GM12878 (cell line): Measurements from ENCODE around the gene PPP1R14B. TPM values are rescaled to one million over a fixed set of nuclear protein-coding genes. Genes with fewer than 3 reads are reported as not detected.

Source experiments
- BCL11A ChIP-seq: IDR thresholded peaks from 2 replicates; pipeline ENCODE4 v1.6.1; 2011; ENCODE audit warnings: low read depth, low read length
- BMI1 ChIP-seq: fragments of 450-650 bp; IDR thresholded peaks from 2 replicates; pipeline ENCODE4 v1.6.1; 2016; ENCODE audit warnings: mild to moderate bottlenecking, moderate library complexity, borderline replicate concordance
- E2F8 ChIP-seq: fragments of 450-650 bp; IDR thresholded peaks from 2 replicates; pipeline ENCODE4 v1.6.1; 2018; ENCODE audit warnings: mild to moderate bottlenecking, low read depth, moderate library complexity; ENCODE audit not compliant: partially characterized antibody
- ETV6 ChIP-seq, 2 experiments: fragments of 450-650 bp in 1 of 2; IDR thresholded peaks in 1 of 2; conservative IDR thresholded peaks in 1 of 2; 2 replicates each; pipeline ENCODE4 v1.6.1; 2014; ENCODE audit warnings: antibody characterized with exemption in 1 of 2, borderline replicate concordance in 1 of 2, low read depth in 1 of 2, mild to moderate bottlenecking in 1 of 2, moderate library complexity in 1 of 2
- LARP7 ChIP-seq: fragments of 450-650 bp; IDR thresholded peaks from 2 replicates; pipeline ENCODE4 v1.6.1; 2017; ENCODE audit warnings: mild to moderate bottlenecking
- MTA2 ChIP-seq: fragments of 450-650 bp; IDR thresholded peaks from 2 replicates; pipeline ENCODE4 v1.6.1; 2016; ENCODE audit warnings: low read depth, mild to moderate bottlenecking, moderate library complexity
- NFYB ChIP-seq: IDR thresholded peaks from 2 replicates; pipeline ENCODE4 v1.6.1; 2011; ENCODE audit warnings: low read depth, mild to moderate bottlenecking, low read length, improper control_type of control experiment, moderate library complexity; ENCODE audit not compliant: insufficient read depth
- PAX5 ChIP-seq: IDR thresholded peaks from 2 replicates; pipeline ENCODE4 v1.6.1; 2011; ENCODE audit warnings: low read depth, low read length, borderline replicate concordance
- PKNOX1 ChIP-seq: fragments of 450-650 bp; IDR thresholded peaks from 2 replicates; pipeline ENCODE4 v1.6.1; 2016; ENCODE audit warnings: mild to moderate bottlenecking
- PML ChIP-seq: IDR thresholded peaks from 2 replicates; pipeline ENCODE4 v1.6.1; 2012; ENCODE audit warnings: low read length, inconsistent platforms
- POLR2A ChIP-seq: IDR thresholded peaks from 2 replicates; pipeline ENCODE4 v1.6.1; 2011; ENCODE audit warnings: low read depth, mild to moderate bottlenecking, low read length
- RAD51 ChIP-seq: fragments of 450-650 bp; IDR thresholded peaks from 2 replicates; pipeline ENCODE4 v1.6.1; 2016; ENCODE audit warnings: moderate library complexity, mild to moderate bottlenecking, inconsistent platforms
- SMC3 ChIP-seq: IDR thresholded peaks from 2 replicates; pipeline ENCODE4 v1.6.1; 2011; ENCODE audit warnings: low read length, improper control_type of control experiment, borderline replicate concordance
- SREBF1 ChIP-seq: IDR thresholded peaks from 2 replicates; pipeline ENCODE4 v1.6.1; 2012; ENCODE audit warnings: mild to moderate bottlenecking, low read length
- SREBF2 ChIP-seq: IDR thresholded peaks from 2 replicates; pipeline ENCODE4 v1.6.1; 2012; ENCODE audit warnings: mild to moderate bottlenecking, low read length
- STAT1 ChIP-seq: fragments of 450-650 bp; conservative IDR thresholded peaks from 2 replicates; pipeline ENCODE4 v1.6.1; 2014; ENCODE audit warnings: antibody characterized with exemption, mild to moderate bottlenecking
- TCF12 ChIP-seq: IDR thresholded peaks from 2 replicates; pipeline ENCODE4 v1.6.1; 2011; ENCODE audit warnings: low read depth, mild to moderate bottlenecking, low read length
- USF2 ChIP-seq: IDR thresholded peaks from 2 replicates; pipeline ENCODE4 v1.6.1; 2011; ENCODE audit warnings: low read depth, low read length, improper control_type of control experiment, borderline replicate concordance
- ZNF592 ChIP-seq: fragments of 450-650 bp; IDR thresholded peaks from 2 replicates; pipeline ENCODE4 v1.6.1; 2017; ENCODE audit warnings: mild to moderate bottlenecking, moderate library complexity
- polyA plus RNA-seq, 11 experiments: library from polyadenylated mRNA; depleted of rRNA in 4 of 11; unstranded in 6 of 11; stranded (reverse) in 5 of 11; fragments of >200 nt; fragmentation: Nextera tagmentation in 4 of 11; fragmentation: Illumina TruSeq in 1 of 11; extraction: Ambion mirVana in 4 of 11; extraction: Trizol in 1 of 11; gene quantifications; 1 replicate in 1 of 11; 2 replicates in 10 of 11; pipeline versions ENCODE4 v1.2.1 to v1.2.3, GENCODE V29; 2011 to 2016; ENCODE audit warnings: inconsistent platforms in 2 of 11, missing spikeins in 2 of 11, low read depth in 1 of 11
- total RNA-seq, 4 experiments: library from RNA; depleted of rRNA in 3 of 4; stranded (reverse); fragments of >200 nt in 3 of 4; fragmentation: Illumina TruSeq in 1 of 4; extraction: Trizol in 1 of 4; gene quantifications; 2 replicates each; pipeline versions ENCODE4 v1.2.1 to v1.2.3, GENCODE V29; 2013 to 2021
- TF ChIP-seq, protein P1 (sequence below): IDR thresholded peaks from 2 replicates; pipeline ENCODE4 v1.6.1; 2012; ENCODE audit warnings: low read depth, low read length, improper control_type of control experiment

Gene PPP1R14B
- total and polyA plus RNA-seq, 10 of the 15 experiments (the other 5 are each of a cell fraction or from before 2014, with no cell fraction given), result 8.4 to 283 (median 124) TPM

DNA sequence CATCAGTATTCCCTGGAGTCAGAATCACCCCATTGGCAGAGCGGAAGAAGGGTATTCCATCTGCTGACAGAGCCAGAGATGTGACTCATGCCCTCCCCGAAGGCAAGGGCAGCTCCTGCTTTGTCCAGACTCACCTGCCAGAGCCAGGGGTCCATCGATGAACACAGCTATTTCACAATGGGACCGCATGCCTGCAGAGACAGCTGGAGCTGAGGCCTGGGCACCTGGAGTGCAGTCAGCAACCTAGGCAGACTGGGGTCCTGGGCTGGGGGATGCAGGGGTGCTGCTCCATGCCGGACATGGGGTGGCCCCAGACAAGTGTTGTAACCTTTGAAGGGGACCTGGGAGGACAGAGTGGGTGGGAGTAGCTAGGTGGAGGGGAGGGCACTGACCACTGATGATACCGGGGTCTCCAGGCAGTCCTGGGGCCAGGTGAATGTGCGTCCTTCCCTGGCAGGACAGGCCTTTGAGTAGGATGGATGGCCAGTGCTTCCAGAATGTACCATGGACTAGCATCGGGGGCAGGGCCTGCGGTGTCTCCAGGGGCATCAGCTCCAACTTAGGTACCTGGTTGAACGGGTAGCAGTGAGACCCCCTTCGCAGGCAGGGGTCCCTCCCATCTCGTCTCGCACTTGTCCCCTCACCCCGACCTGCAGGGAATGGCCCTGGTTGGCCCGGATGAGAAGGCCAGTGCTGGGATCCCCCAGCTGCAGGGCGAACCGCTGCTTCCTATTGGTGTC, 22.4 kb downstream of the PPP1R14B start (continued):
- TF ChIP-seq USF2 (no peak), PKNOX1 (no peak), SREBF1 (no peak), PML (peak; percentile 20; the same call in 1 of the 2 replicates), MTA2 (no peak), STAT1 (no peak), TCF12 (no peak), ZNF592 (no peak), BCL11A (no peak), SMC3 (no peak), ETV6 (conservative IDR thresholded peaks at IDR 0.05 in 1 of 2, IDR thresholded peaks at IDR 0.05 in 1 of 2; ENCODE audit: borderline replicate concordance in 1 of 2, low read depth in 1 of 2) (no peak), LARP7 (no peak), BMI1 (no peak), POLR2A (peak; percentile 75), SREBF2 (no peak), NFYB (no peak), RAD51 (no peak), E2F8 (no peak), PAX5 (no peak)
- TF ChIP-seq, protein P1, sequence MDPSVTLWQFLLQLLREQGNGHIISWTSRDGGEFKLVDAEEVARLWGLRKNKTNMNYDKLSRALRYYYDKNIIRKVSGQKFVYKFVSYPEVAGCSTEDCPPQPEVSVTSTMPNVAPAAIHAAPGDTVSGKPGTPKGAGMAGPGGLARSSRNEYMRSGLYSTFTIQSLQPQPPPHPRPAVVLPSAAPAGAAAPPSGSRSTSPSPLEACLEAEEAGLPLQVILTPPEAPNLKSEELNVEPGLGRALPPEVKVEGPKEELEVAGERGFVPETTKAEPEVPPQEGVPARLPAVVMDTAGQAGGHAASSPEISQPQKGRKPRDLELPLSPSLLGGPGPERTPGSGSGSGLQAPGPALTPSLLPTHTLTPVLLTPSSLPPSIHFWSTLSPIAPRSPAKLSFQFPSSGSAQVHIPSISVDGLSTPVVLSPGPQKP, result no peak
